Glutamatergic neuron (in vitro differentiated cells): ENCODE measurements around the gene ALB. TPM values are rescaled to one million over a fixed set of nuclear protein-coding genes. Genes with fewer than 3 reads are reported as not detected.

Experiments used
- DNase-seq: peaks from one replicate; pipeline ENCODE4 v3.0.0; 2022
- H3K27ac Mint-ChIP-seq: one replicate; pipeline ENCODE4 v1.8.0; 2020; ENCODE audit warnings: mild to moderate bottlenecking, mixed read lengths, inconsistent platforms; ENCODE audit not compliant: unreplicated experiment
- H3K27me3 Mint-ChIP-seq: one replicate; pipeline ENCODE4 v1.8.0; 2020; ENCODE audit warnings: mild to moderate bottlenecking, moderate library complexity, mixed read lengths, inconsistent platforms; ENCODE audit not compliant: unreplicated experiment
- H3K36me3 Mint-ChIP-seq: one replicate; pipeline ENCODE4 v1.8.0; 2020; ENCODE audit warnings: mild to moderate bottlenecking, mixed read lengths, inconsistent platforms; ENCODE audit not compliant: unreplicated experiment
- H3K4me1 Mint-ChIP-seq: one replicate; pipeline ENCODE4 v1.8.0; 2020; ENCODE audit warnings: mild to moderate bottlenecking, low read depth, mixed read lengths, inconsistent platforms; ENCODE audit not compliant: unreplicated experiment
- H3K4me3 Mint-ChIP-seq: one replicate; pipeline ENCODE4 v1.8.0; 2020; ENCODE audit warnings: mild to moderate bottlenecking, mixed read lengths, inconsistent platforms; ENCODE audit not compliant: unreplicated experiment
- H3K9me3 Mint-ChIP-seq: one replicate; pipeline ENCODE4 v1.8.0; 2020; ENCODE audit warnings: mild to moderate bottlenecking, moderate library complexity, mixed read lengths, inconsistent platforms; ENCODE audit not compliant: unreplicated experiment
- total RNA-seq: library from RNA; stranded (reverse); fragmentation: NEBNext Ultra II Directional; extraction: Animal tissue kit (Norgen Biotek cat#: 25700); gene quantifications from one replicate; pipeline ENCODE4 v1.2.1, GENCODE V29; 2021; ENCODE audit not compliant: unreplicated experiment
- TF ChIP-seq, protein P1 (sequence below): fragments of 200-600 bp; sonication (generic); IDR thresholded peaks from one replicate; pipeline ENCODE4 v1.5.0; 2021; ENCODE audit not compliant: partially characterized antibody, unreplicated experiment

Gene ALB
- total RNA-seq, 1 donor from 2014 or later, result not detected

DNA sequence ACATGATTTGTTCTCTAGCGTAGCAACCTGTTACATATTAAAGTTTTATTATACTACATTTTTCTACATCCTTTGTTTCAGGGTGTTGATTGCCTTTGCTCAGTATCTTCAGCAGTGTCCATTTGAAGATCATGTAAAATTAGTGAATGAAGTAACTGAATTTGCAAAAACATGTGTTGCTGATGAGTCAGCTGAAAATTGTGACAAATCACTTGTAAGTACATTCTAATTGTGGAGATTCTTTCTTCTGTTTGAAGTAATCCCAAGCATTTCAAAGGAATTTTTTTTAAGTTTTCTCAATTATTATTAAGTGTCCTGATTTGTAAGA, 2.4 kb downstream of the ALB start:
- H3K9me3 Mint-ChIP-seq, result no peaks in the 10 kb centered on the region
- no peak overlapping the region for H3K27ac Mint-ChIP-seq
- no peaks in the 10 kb centered on the region for H3K27me3 Mint-ChIP-seq
- H3K4me3 Mint-ChIP-seq, result no peak overlapping the region
- no peaks in the 10 kb centered on the region for H3K36me3 Mint-ChIP-seq
- TF ChIP-seq, protein P1, sequence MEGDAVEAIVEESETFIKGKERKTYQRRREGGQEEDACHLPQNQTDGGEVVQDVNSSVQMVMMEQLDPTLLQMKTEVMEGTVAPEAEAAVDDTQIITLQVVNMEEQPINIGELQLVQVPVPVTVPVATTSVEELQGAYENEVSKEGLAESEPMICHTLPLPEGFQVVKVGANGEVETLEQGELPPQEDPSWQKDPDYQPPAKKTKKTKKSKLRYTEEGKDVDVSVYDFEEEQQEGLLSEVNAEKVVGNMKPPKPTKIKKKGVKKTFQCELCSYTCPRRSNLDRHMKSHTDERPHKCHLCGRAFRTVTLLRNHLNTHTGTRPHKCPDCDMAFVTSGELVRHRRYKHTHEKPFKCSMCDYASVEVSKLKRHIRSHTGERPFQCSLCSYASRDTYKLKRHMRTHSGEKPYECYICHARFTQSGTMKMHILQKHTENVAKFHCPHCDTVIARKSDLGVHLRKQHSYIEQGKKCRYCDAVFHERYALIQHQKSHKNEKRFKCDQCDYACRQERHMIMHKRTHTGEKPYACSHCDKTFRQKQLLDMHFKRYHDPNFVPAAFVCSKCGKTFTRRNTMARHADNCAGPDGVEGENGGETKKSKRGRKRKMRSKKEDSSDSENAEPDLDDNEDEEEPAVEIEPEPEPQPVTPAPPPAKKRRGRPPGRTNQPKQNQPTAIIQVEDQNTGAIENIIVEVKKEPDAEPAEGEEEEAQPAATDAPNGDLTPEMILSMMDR, result no peak
- DNase-seq, result no peak
- no peaks in the 10 kb centered on the region for H3K4me1 Mint-ChIP-seq

DNA sequence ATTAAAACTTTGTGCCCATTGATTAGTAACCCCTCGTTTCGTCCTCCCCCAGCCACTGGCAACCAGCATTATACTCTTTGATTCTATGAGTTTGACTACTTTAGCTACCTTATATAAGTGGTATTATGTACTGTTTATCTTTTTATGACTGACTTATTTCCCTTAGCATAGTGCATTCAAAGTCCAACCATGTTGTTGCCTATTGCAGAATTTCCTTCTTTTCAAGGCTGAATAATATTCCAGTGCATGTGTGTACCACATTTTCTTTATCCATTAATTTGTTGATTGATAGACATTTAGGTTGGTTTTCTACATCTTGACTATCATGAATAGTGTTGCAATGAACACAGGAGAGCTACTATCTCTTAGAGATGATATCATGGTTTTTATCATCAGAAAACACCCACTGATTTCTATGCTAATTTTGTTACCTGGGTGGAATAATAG, 3.2 kb downstream of the ALB start:
- Mint-ChIP-seq H3K9me3 (no peaks in the 10 kb centered on the region), H3K36me3 (no peaks in the 10 kb centered on the region), H3K27me3 (no peaks in the 10 kb centered on the region), H3K27ac (no peak overlapping the region), H3K4me3 (no peak overlapping the region), H3K4me1 (no peaks in the 10 kb centered on the region)
- DNase-seq, result no peak
- TF ChIP-seq, protein P1, result no peak

DNA sequence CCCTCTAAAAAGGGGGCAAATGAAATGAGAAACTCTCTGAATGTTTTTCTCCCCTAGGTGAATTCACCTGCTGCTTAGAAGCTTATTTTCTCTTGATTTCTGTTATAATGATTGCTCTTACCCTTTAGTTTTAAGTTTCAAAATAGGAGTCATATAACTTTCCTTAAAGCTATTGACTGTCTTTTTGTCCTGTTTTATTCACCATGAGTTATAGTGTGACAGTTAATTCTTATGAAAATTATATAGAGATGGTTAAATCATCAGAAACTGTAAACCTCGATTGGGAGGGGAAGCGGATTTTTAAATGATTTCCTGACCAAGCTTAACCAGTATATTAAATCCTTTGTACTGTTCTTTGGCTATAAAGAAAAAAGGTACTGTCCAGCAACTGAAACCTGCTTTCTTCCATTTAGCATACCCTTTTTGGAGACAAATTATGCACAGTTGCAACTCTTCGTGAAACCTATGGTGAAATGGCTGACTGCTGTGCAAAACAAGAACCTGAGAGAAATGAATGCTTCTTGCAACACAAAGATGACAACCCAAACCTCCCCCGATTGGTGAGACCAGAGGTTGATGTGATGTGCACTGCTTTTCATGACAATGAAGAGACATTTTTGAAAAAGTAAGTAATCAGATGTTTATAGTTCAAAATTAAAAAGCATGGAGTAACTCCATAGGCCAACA, 4.2 kb downstream of the ALB start:
- Mint-ChIP-seq H3K9me3 (no peaks in the 10 kb centered on the region), H3K27ac (no peak overlapping the region), H3K36me3 (no peaks in the 10 kb centered on the region), H3K27me3 (no peaks in the 10 kb centered on the region), H3K4me3 (no peak overlapping the region), H3K4me1 (no peaks in the 10 kb centered on the region)
- TF ChIP-seq, protein P1, result no peak
- no peak for DNase-seq

DNA sequence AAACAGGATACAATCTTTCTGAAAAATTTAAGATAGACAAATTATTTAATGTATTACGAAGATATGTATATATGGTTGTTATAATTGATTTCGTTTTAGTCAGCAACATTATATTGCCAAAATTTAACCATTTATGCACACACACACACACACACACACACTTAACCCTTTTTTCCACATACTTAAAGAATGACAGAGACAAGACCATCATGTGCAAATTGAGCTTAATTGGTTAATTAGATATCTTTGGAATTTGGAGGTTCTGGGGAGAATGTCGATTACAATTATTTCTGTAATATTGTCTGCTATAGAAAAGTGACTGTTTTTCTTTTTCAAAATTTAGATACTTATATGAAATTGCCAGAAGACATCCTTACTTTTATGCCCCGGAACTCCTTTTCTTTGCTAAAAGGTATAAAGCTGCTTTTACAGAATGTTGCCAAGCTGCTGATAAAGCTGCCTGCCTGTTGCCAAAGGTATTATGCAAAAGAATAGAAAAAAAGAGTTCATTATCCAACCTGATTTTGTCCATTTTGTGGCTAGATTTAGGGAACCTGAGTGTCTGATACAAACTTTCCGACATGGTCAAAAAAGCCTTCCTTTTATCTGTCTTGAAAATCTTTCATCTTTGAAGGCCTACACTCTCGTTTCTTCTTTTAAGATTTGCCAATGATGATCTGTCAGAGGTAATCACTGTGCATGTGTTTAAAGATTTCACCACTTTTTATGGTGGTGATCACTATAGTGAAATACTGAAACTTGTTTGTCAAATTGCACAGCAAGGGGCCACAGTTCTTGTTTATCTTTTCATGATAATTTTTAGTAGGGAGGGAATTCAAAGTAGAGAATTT, 5.2 kb downstream of the ALB start:
- no peak overlapping the region for H3K4me3 Mint-ChIP-seq
- H3K36me3 Mint-ChIP-seq, result no peaks in the 10 kb centered on the region
- no peak for DNase-seq
- H3K9me3 Mint-ChIP-seq, result no peaks in the 10 kb centered on the region
- TF ChIP-seq, protein P1, result no peak
- H3K4me1 Mint-ChIP-seq, result no peaks in the 10 kb centered on the region
- H3K27ac Mint-ChIP-seq, result no peak overlapping the region
- no peaks in the 10 kb centered on the region for H3K27me3 Mint-ChIP-seq
